AG04450 (cell line): ENCODE measurements around the gene GRIP1. TPM values are rescaled to one million over a fixed set of nuclear protein-coding genes. Genes with fewer than 3 reads are reported as not detected.
A peak's percentile ranks its signal among the peaks of the same experiment; 100 is the strongest.

Source experiments
- CTCF ChIA-PET: fragments of 300-600, 350-600 bp; formaldehyde crosslinking; extraction: SDS; loops from one replicate; lab custom pipeline; 2022; ENCODE audit warnings: antibody characterized with exemption, inconsistent platforms; lab: Charles Lee
- POLR2A ChIA-PET: fragments of 350-600 bp; formaldehyde crosslinking; extraction: SDS; loops from one replicate; lab custom pipeline; 2021; ENCODE audit warnings: antibody characterized with exemption, inconsistent platforms; lab: Yijun Ruan, JAX
- DNase-seq: peaks from one replicate; pipeline ENCODE4 v3.0.0-alpha.2; 2011; ENCODE audit warnings: low read depth, low spot score
- H3K27ac ChIP-seq: one replicate; pipeline ENCODE4 v1.5.1; 2012; ENCODE audit warnings: low read depth, low read length, control low read depth
- H3K27me3 ChIP-seq: one replicate; pipeline ENCODE4 v1.6.0; 2012; ENCODE audit warnings: low read length; ENCODE audit not compliant: control insufficient read depth, insufficient read depth
- H3K4me3 ChIP-seq: 2 replicates; pipeline ENCODE4 v1.5.1; 2011; ENCODE audit warnings: mild to moderate bottlenecking, low read depth, low read length, control low read depth
- H3K9me3 ChIP-seq: 2 replicates; pipeline ENCODE4 v1.5.1; 2012; ENCODE audit warnings: low read length; ENCODE audit not compliant: control insufficient read depth, insufficient read depth
- CTCF ChIP-seq: IDR thresholded peaks from 2 replicates; pipeline ENCODE4 v1.5.1; 2011; ENCODE audit warnings: low read depth, low read length, control low read depth, inconsistent platforms
- polyA plus RNA-seq: library from polyadenylated mRNA; depleted of rRNA; stranded (reverse); fragments of >200 nt; gene quantifications from 2 replicates; pipeline ENCODE4 v1.2.3, GENCODE V29; 2011

GRIP1 gene
- polyA plus RNA-seq, 1 experiment: not detected

- Histone ChIP-seq H3K4me3 (no peak overlapping the region), H3K27ac (no peak overlapping the region), H3K27me3 (no peaks in the 10 kb centered on the region), H3K9me3 (no peaks in the 10 kb centered on the region)
- ChIA-PET POLR2A (no interaction called here), CTCF (no interaction called here)
- DNase-seq: no peak
- TF ChIP-seq CTCF: no peak
Measured at GRCh38 chr12:66426696-66427095, 252.2 kb downstream of the GRIP1 start.

- no peak for TF ChIP-seq CTCF
- no peak for DNase-seq
- no peak overlapping the region for H3K27ac ChIP-seq
- H3K9me3 ChIP-seq: no peaks in the 10 kb centered on the region
- ChIA-PET POLR2A (no interaction called here), CTCF (no interaction called here)
- peaks cover 2% of the 10 kb centered on the region for H3K27me3 ChIP-seq
- no peak overlapping the region for H3K4me3 ChIP-seq
Measured at GRCh38 chr12:66423266-66423665, 255.6 kb downstream of the GRIP1 start.

- H3K9me3 ChIP-seq: no peaks in the 10 kb centered on the region
- no peak for DNase-seq
- peaks cover 2% of the 10 kb centered on the region for H3K27me3 ChIP-seq
- TF ChIP-seq CTCF: no peak
- ChIA-PET CTCF (no interaction called here), POLR2A (no interaction called here)
- no peak overlapping the region for H3K4me3 ChIP-seq
- no peak overlapping the region for H3K27ac ChIP-seq
Measured at GRCh38 chr12:66418908-66419307, 260.0 kb downstream of the GRIP1 start.

GRCh38 chr12:66417217-66417616 lies 261.7 kb downstream of the GRIP1 start:
- no peak for TF ChIP-seq CTCF
- no peaks in the 10 kb centered on the region for H3K9me3 ChIP-seq
- ChIA-PET POLR2A (no interaction called here), CTCF (interaction anchor here (1.1 kb wide), 1 partner anchor 8 kb away, joined by 4 read pairs; no protein-coding TSS in a partner anchor)
- H3K27me3 ChIP-seq: peaks cover 2% of the 10 kb centered on the region
- no peak overlapping the region for H3K27ac ChIP-seq
- H3K4me3 ChIP-seq: no peak overlapping the region
- no peak for DNase-seq

- DNase-seq: peak; percentile 61
- Histone ChIP-seq H3K27me3 (no peaks in the 10 kb centered on the region), H3K9me3 (no peaks in the 10 kb centered on the region), H3K4me3 (no peak overlapping the region), H3K27ac (no peak overlapping the region)
- CTCF ChIA-PET: interaction anchor here (0.6 to 5.3 kb wide), 29 partner anchors 8 to 1057 kb away, joined by 3 to 45 read pairs (median 5); partner anchors contain the start of gene HELB
- peak; percentile 82 for TF ChIP-seq CTCF
- POLR2A ChIA-PET: interaction anchor here (1.6 kb wide), 1 partner anchor 240 kb away, joined by 10 read pairs; the partner anchor contains the start of gene TMBIM4
Measured at GRCh38 chr12:66409195-66409871, 269.5 kb downstream of the GRIP1 start.
